SK-N-SH (cell line): ENCODE data around the gene IFI27L1. TPM values are rescaled to one million over a fixed set of nuclear protein-coding genes. Genes with fewer than 3 reads are reported as not detected.
A peak's percentile ranks its signal among the peaks of the same experiment; 100 is the strongest.

ENCODE experiments used
- CTCF ChIA-PET: fragments of 300-600, 350-600 bp; formaldehyde crosslinking; extraction: SDS; loops from one replicate; lab custom pipeline; 2021; lab: Yijun Ruan, JAX
- POLR2A ChIA-PET: fragments of 350-600 bp; sonication (Branson Sonifier 250); formaldehyde crosslinking; extraction: SDS; loops from one replicate; lab custom pipeline; 2020; ENCODE audit warnings: antibody characterized with exemption, inconsistent platforms; lab: Yijun Ruan, JAX
- DNase-seq: peaks from one replicate; pipeline ENCODE4 v3.0.0; 2012
- H2AFZ ChIP-seq: fragments of 200-600 bp; sonication (generic); 2 replicates; pipeline ENCODE4 v1.8.1; 2016; ENCODE audit warnings: antibody characterized with exemption, mild to moderate bottlenecking, low read depth
- H3F3A ChIP-seq: fragments of 200-600 bp; sonication (generic); replicated peaks from 2 replicates; pipeline ENCODE3; 2016; ENCODE audit warnings: antibody characterized with exemption, mild to moderate bottlenecking; ENCODE audit not compliant: insufficient read depth
- H3K27ac ChIP-seq, 2 experiments: fragments of 200-500 bp in 1 of 2; fragments of 200-600 bp in 1 of 2; sonication (Bioruptor generic) in 1 of 2; sonication (generic), shearing (Covaris generic) in 1 of 2; 2 replicates each; pipeline versions ENCODE4 v1.5.1 to v1.6.1; 2014 to 2016; ENCODE audit warnings: low read depth in 2 of 2, inconsistent platforms in 1 of 2, low read length in 1 of 2, mild to moderate bottlenecking in 1 of 2, mixed read lengths in 1 of 2
- H3K27me3 ChIP-seq: fragments of 200-600 bp; sonication (generic), shearing (Covaris generic); 2 replicates; pipeline ENCODE4 v1.6.1; 2016; ENCODE audit warnings: mixed run types; ENCODE audit not compliant: insufficient read depth
- H3K36me3 ChIP-seq, 2 experiments: fragments of 200-500 bp in 1 of 2; fragments of 200-600 bp in 1 of 2; sonication (Bioruptor generic) in 1 of 2; sonication (generic) in 1 of 2; replicated peaks in 1 of 2; 2 replicates each; pipeline versions ENCODE3 to v1.5.1; 2014 to 2016; ENCODE audit warnings: low read length in 1 of 2, mild to moderate bottlenecking in 1 of 2; ENCODE audit not compliant: insufficient read depth in 2 of 2, control insufficient read depth in 1 of 2
- H3K4me1 ChIP-seq, 2 experiments: fragments of 200-500 bp in 1 of 2; fragments of 200-600 bp in 1 of 2; sonication (Bioruptor generic) in 1 of 2; sonication (generic), shearing (Covaris generic) in 1 of 2; 2 replicates each; pipeline versions ENCODE4 v1.5.1 to v1.6.1; 2014 to 2016; ENCODE audit warnings: low read depth in 1 of 2, low read length in 1 of 2, mixed run types in 1 of 2; ENCODE audit not compliant: insufficient read depth in 2 of 2, control insufficient read depth in 1 of 2
- H3K4me2 ChIP-seq: fragments of 200-600 bp; sonication (generic), shearing (Covaris generic); 2 replicates; pipeline ENCODE4 v1.6.1; 2017; ENCODE audit warnings: mixed run types
- H3K4me3 ChIP-seq, 2 experiments: fragments of 200-500 bp in 1 of 2; fragments of 200-600 bp in 1 of 2; sonication (Bioruptor generic) in 1 of 2; sonication (generic), shearing (Covaris generic) in 1 of 2; 2 replicates each; pipeline versions ENCODE4 v1.5.1 to v1.8.1; 2014 to 2016; ENCODE audit warnings: low read depth in 2 of 2, inconsistent platforms in 1 of 2, low read length in 1 of 2, mild to moderate bottlenecking in 1 of 2, mixed read lengths in 1 of 2, moderate library complexity in 1 of 2
- H3K79me2 ChIP-seq: fragments of 200-600 bp; sonication (generic); 2 replicates; pipeline ENCODE4 v1.8.1; 2017; ENCODE audit warnings: mild to moderate bottlenecking; ENCODE audit not compliant: insufficient read depth
- H3K9ac ChIP-seq: fragments of 200-600 bp; sonication (generic); 2 replicates; pipeline ENCODE4 v1.6.1; 2017; ENCODE audit warnings: mixed run types
- H3K9me2 ChIP-seq: fragments of 200-600 bp; sonication (generic); 2 replicates; pipeline ENCODE4 v1.6.1; 2017; ENCODE audit warnings: mixed run types
- H3K9me3 ChIP-seq: fragments of 200-600 bp; sonication (generic); 2 replicates; pipeline ENCODE4 v1.6.1; 2017; ENCODE audit warnings: mixed run types, mild to moderate bottlenecking, moderate library complexity
- H4K20me1 ChIP-seq: fragments of 200-600 bp; sonication (generic); 2 replicates; pipeline ENCODE4 v1.6.1; 2017; ENCODE audit warnings: mild to moderate bottlenecking, mixed run types; ENCODE audit not compliant: insufficient read depth
- CHD2 ChIP-seq: fragments of 150-350 bp; IDR thresholded peaks from 2 replicates; pipeline ENCODE4 v1.6.1; 2018; ENCODE audit warnings: low read length; ENCODE audit not compliant: partially characterized antibody
- FOXM1 ChIP-seq: IDR thresholded peaks from 2 replicates; pipeline ENCODE4 v1.4.0; 2012; ENCODE audit warnings: low read depth, mild to moderate bottlenecking
- JUND ChIP-seq: IDR thresholded peaks from 2 replicates; pipeline ENCODE4 v1.4.0; 2012
- MEF2A ChIP-seq: IDR thresholded peaks from 2 replicates; pipeline ENCODE4 v1.4.0; 2012; ENCODE audit warnings: low read depth, borderline replicate concordance
- RAD21 ChIP-seq: IDR thresholded peaks from 2 replicates; pipeline ENCODE4 v1.6.1; 2012; ENCODE audit warnings: mild to moderate bottlenecking, low read length
- TAF1 ChIP-seq: IDR thresholded peaks from 2 replicates; pipeline ENCODE4 v1.6.1; 2012; ENCODE audit warnings: low read depth, mild to moderate bottlenecking, low read length, moderate library complexity, borderline replicate concordance
- TCF12 ChIP-seq: IDR thresholded peaks from 2 replicates; pipeline ENCODE4 v1.4.0; 2012
- USF2 ChIP-seq: fragments of 150-350 bp; IDR thresholded peaks from 2 replicates; pipeline ENCODE4 v1.6.1; 2017; ENCODE audit warnings: antibody characterized with exemption, low read length, low read depth, borderline replicate concordance
- YY1 ChIP-seq: IDR thresholded peaks from 2 replicates; pipeline ENCODE4 v1.4.0; 2012; ENCODE audit warnings: low read depth, mild to moderate bottlenecking
- ZBTB33 ChIP-seq: IDR thresholded peaks from 2 replicates; pipeline ENCODE4 v1.4.0; 2012; ENCODE audit warnings: low read depth, borderline replicate concordance
- WGBS: methylation state at CpG from one replicate; pipeline ENCODE4 v1.1.6; 2017; ENCODE audit warnings: low lambda C conversion rate; 5-methylcytosine and 5-hydroxymethylcytosine counted together
- polyA plus RNA-seq, 3 experiments: library from polyadenylated mRNA; depleted of rRNA; stranded (reverse); fragments of >200 nt; gene quantifications; 2 replicates each; pipeline ENCODE4 v1.2.3, GENCODE V29; 2012
- TF ChIP-seq, protein P1 (sequence below): IDR thresholded peaks from 2 replicates; pipeline ENCODE4; 2012

Gene IFI27L1
- polyA plus RNA-seq, 1 of the 3 experiments (the other 2 are of a cell fraction), result 35.3 TPM

DNA sequence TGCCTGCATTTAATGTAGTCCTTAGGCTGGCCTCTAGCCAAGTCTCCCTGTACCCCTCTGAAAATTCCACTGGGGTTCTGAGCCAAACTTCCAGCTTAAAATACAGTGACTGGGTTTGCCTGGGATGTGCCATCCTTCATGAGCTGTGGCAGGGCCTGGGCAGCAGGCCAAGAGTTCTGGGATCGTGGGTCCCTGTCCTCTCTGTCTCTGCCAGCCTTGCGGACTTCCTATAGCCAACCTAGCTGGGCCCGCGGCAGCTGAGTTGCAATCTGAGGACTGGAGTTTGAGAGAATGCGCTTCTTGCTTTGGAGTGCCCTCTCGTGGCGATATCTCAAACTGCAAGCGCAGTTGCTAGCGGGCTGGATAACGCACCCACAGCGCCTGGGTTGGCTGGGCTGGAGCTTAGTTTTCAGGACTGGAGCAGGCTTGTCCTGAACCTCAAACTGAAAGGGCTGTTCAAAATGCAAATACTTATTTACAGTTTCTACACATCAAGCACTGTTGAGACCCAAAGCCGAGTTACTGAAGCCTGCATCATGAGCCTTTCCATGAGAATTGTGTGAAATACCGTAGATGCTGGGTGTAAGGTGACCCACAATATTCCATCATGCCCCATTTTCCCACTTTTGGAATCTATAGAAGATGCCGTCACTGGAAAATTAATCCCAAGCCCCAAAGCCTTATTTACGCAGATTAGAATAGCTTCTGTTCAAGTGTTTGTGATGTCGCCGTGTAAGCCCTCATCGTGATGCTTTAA, 55.6 kb downstream of the IFI27L1 start (continued):
- TF ChIP-seq USF2 (no peak), CHD2 (peak; percentile 57), ZBTB33 (no peak), RAD21 (peak; percentile 98), TCF12 (no peak; the same call in 1 of the 2 replicates), TAF1 (no peak), YY1 (no peak)
- TF ChIP-seq, protein P1, sequence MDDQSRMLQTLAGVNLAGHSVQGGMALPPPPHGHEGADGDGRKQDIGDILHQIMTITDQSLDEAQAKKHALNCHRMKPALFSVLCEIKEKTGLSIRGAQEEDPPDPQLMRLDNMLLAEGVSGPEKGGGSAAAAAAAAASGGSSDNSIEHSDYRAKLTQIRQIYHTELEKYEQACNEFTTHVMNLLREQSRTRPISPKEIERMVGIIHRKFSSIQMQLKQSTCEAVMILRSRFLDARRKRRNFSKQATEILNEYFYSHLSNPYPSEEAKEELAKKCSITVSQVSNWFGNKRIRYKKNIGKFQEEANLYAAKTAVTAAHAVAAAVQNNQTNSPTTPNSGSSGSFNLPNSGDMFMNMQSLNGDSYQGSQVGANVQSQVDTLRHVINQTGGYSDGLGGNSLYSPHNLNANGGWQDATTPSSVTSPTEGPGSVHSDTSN, result no peak

DNA sequence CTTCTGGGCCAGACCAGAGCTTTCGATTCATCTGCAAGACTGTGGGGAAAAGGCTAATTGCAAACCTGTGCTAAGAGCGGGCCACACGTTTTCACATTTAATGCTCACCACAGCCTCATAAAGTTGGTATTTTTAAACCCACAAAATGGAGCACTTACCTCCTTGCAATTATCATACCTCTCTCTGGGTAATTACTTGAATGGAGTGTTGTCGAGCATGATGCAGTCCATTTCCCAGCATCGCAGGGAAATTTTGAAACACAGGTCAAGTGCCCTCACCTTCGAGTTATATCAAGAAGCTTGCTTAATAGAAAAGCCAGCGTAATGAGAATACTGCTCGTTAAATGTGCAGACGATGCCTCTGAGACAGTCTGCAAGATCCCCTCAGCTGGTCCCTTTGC, 57.1 kb downstream of the IFI27L1 start:
- DNase-seq, result no peak
- H2AFZ ChIP-seq, result no peak overlapping the region
- no peak for TF ChIP-seq MEF2A
- TF ChIP-seq FOXM1, result no peak
- no peak for TF ChIP-seq CHD2
- TF ChIP-seq JUND, result no peak
- TF ChIP-seq, all 33 proteins: peak for 0
- POLR2A ChIA-PET, result no interaction called here
- no peak overlapping the region for H3K4me2 ChIP-seq
- H3K27ac ChIP-seq, result no peak overlapping the region
- H3K79me2 ChIP-seq, result no peaks in the 10 kb centered on the region
- H3K27me3 ChIP-seq, result no peaks in the 10 kb centered on the region
- WGBS, result 63% methylated on average over 9 of the region's 9 CpGs
- H3K9ac ChIP-seq, result no peak overlapping the region
- H3K4me1 ChIP-seq, result peaks cover 0 to 3% of the 10 kb centered on the region in 2 experiments; a peak in 2 of 4 replicates
- no peaks in the 10 kb centered on the region for H4K20me1 ChIP-seq
- H3K9me2 ChIP-seq, result no peaks in the 10 kb centered on the region
- H3F3A ChIP-seq, result no peaks in the 10 kb centered on the region
- H3K9me3 ChIP-seq, result no peaks in the 10 kb centered on the region
- H3K4me3 ChIP-seq, result no peak overlapping the region
- CTCF ChIA-PET, result interaction anchor here (1.2 to 5.2 kb wide), 10 partner anchors 14 to 483 kb away, joined by 3 to 132 read pairs (median 20); no protein-coding TSS in a partner anchor
- H3K36me3 ChIP-seq, result no peaks in the 10 kb centered on the region
